HG03039 (cell line): Measurements from ENCODE around the gene RNF113A.
"Not testable (repeated sequence)": the region's sequence is repeated elsewhere in the genome, so short reads cannot be mapped to it uniquely, and the experiment has no call there.

Experiments used
- ATAC-seq: cut with Tn5 transposase; IDR thresholded peaks from one replicate; pipeline ENCODE4 v1.9.1; 2021; ENCODE audit warnings: mild to moderate bottlenecking, moderate library complexity; ENCODE audit not compliant: unreplicated experiment

Gene RNF113A

DNA sequence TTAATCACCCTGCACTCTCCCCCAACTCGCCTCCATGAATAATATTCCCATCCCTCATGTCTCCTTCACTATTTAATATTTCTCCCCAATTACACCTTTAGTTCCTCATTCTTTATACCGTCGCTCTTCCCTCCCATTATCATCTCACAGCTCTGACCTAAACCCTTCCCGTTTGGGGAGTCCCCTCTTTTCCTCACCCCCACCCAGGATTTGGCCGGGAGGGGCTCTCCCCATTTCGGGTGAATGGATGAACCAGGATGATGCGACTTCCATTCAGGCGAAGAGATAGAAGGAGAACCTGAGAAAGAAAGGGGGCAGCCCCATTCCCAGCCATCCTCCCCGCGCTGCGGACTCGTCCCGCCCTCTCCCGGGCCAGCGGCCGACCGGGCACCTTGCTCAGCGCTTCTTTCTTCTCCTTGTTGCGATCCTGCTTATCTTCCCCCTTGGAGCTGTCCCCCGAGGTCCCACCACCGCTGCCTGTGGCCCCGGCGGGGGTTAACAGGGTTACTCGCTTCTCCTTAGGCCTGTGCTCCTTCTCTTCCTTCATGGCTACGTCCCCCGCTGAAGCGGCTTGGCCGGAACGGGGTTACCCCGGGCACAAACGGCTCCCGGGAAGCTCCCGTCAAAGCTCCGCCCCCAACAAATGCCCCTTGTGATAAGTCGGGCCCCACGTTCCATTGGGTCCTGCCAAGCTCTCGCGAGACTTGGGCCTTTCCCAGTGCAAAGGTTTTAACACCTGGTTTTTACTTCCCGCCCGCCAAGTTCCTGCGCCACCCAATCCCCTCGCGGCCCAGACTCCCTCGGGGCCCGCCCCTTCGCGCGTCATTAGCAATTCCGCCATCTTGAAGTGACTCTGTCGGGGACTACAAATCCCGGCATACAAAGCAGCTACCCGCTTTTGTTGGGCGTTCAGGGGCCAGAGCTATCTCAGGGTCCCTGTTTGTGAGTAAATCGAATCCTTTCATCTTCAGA, 18.9 kb downstream of the RNF113A start, which contains the start of gene UPF3B:
UPF3B (minus strand) TSS at position 582 of the 972 bp plus-strand sequence; CDS start at position 547, 35 bp downstream.
- peak; percentile 97 for ATAC-seq

DNA sequence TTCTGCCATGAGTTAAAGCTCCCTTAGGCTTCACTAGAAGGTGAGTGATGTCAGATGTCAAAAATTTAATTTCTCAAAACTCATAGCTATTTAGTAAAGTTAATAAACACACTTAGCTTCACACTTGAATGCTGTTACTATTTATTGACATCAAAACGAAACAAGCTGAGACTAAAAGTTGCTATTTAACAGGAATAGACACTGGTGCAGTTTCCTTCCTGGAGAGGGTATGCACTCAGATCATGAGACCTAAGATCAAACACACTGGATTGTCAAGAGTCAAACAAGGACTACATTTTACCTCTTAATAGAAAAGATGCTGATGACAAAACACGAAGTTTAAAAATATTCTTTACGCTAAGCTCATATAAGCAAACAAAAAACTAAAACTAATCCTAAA, 37.6 kb downstream of the RNF113A start:
- no peak for ATAC-seq

DNA sequence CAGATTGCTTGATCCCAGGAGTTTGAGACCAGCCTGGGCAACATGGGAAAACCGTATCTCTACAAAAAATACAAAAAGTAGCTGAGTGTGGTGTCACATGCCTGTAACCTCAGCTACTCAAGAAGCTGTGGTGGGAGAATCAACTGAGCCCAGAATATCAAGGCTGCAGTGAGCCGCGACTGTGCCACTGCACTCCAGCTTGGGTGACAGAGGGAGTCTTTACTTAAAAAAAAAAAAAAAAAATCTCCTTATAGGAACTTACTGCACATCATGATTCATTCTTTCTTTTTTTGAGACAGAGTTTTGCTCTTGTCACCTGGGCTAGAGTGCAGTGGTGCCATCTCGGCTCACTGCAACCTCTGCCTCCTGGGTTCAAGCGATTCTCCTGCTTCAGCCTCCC, 43.1 kb downstream of the RNF113A start:
- ATAC-seq: no peak

DNA sequence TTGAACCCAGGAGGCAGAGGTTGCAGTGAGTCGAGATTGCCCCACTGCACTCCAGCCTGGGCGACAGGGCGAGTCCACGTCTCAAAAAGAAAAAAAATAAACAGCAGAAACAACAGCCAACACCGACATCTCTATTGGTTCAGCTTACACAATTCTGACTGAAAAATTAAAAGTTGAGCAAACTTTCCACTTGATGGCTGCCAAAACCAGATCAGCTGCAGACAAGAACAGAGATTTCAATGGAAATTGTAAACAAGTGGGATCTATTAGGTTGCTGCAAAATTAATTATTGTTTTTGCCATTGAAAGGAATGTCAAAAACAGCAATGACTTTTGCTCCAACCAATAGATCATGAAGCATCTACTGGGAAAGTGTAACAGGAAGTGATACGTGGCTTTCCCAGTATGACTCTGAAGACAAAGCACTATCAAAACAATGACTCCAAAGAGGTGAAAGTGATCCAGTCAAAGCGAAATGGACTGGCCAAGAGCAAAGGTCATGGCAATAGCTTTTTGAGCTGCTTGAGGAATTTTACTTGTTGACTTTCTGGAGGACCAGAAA, 45.1 kb downstream of the RNF113A start:
- ATAC-seq: no peak

- ATAC-seq: not testable (repeated sequence)
Observed at GRCh38 chrX:119824221-119824620, 47.3 kb downstream of the RNF113A start.

- ATAC-seq: peak; percentile 78
Observed at GRCh38 chrX:119821703-119822102, 49.8 kb downstream of the RNF113A start.
